H9 (cell line): ENCODE measurements around the gene SPTLC3. TPM values are rescaled to one million over a fixed set of nuclear protein-coding genes. Genes with fewer than 3 reads are reported as not detected.

Experiments
- DNase-seq: peaks from one replicate; pipeline ENCODE4 v3.0.0-alpha.2; 2017
- H2AFZ ChIP-seq: one replicate; pipeline ENCODE4 v1.6.1; 2013; ENCODE audit warnings: mild to moderate bottlenecking, low read length, control low read depth, moderate library complexity
- H2AK5ac ChIP-seq: 2 replicates; pipeline ENCODE4 v1.6.1; 2013; ENCODE audit warnings: low read length, control low read depth, mixed read lengths; ENCODE audit not compliant: insufficient read length
- H2BK120ac ChIP-seq: one replicate; pipeline ENCODE4 v1.6.1; 2013; ENCODE audit warnings: low read depth, mild to moderate bottlenecking, low read length, control low read depth, inconsistent platforms; ENCODE audit not compliant: poor library complexity, severe bottlenecking
- H2BK12ac ChIP-seq: 2 replicates; pipeline ENCODE4 v1.6.1; 2013; ENCODE audit warnings: low read length, control low read depth, mixed read lengths, low read depth; ENCODE audit not compliant: insufficient read length
- H2BK15ac ChIP-seq: 2 replicates; pipeline ENCODE4 v1.6.1; 2013; ENCODE audit warnings: low read depth, low read length, control low read depth
- H2BK20ac ChIP-seq: one replicate; pipeline ENCODE4 v1.6.1; 2013; ENCODE audit warnings: low read depth, mild to moderate bottlenecking, low read length, control low read depth, inconsistent platforms; ENCODE audit not compliant: poor library complexity, severe bottlenecking
- H2BK5ac ChIP-seq: 2 replicates; pipeline ENCODE4 v1.6.1; 2013; ENCODE audit warnings: low read length, control low read depth, mixed read lengths; ENCODE audit not compliant: insufficient read length
- H3K14ac ChIP-seq: 2 replicates; pipeline ENCODE4 v1.6.1; 2013; ENCODE audit warnings: low read length, control low read depth; ENCODE audit not compliant: insufficient read depth
- H3K18ac ChIP-seq: 2 replicates; pipeline ENCODE4 v1.6.1; 2013; ENCODE audit warnings: low read depth, mild to moderate bottlenecking, mixed read lengths, low read length, control low read depth; ENCODE audit not compliant: insufficient read length
- H3K23ac ChIP-seq: 2 replicates; pipeline ENCODE4 v1.6.1; 2013; ENCODE audit warnings: low read length, control low read depth, mixed read lengths, low read depth; ENCODE audit not compliant: insufficient read length
- H3K23me2 ChIP-seq: 2 replicates; pipeline ENCODE4 v1.6.1; 2013; ENCODE audit warnings: low read depth, mild to moderate bottlenecking, mixed read lengths, low read length, control low read depth; ENCODE audit not compliant: insufficient read length, poor library complexity, severe bottlenecking
- H3K27ac ChIP-seq: 2 replicates; pipeline ENCODE4 v1.5.1; 2013; ENCODE audit warnings: low read length, control low read depth, mixed read lengths, low read depth; ENCODE audit not compliant: insufficient read length
- H3K27me3 ChIP-seq: 2 replicates; pipeline ENCODE4 v1.6.1; 2013; ENCODE audit warnings: low read length, control low read depth, inconsistent platforms; ENCODE audit not compliant: insufficient read depth
- H3K4ac ChIP-seq: 2 replicates; pipeline ENCODE4 v1.6.1; 2013; ENCODE audit warnings: low read depth, mild to moderate bottlenecking, control low read depth, inconsistent platforms, low read length, moderate library complexity
- H3K4me1 ChIP-seq: 2 replicates; pipeline ENCODE4 v1.6.1; 2013; ENCODE audit warnings: low read length, control low read depth, inconsistent platforms; ENCODE audit not compliant: insufficient read depth
- H3K4me2 ChIP-seq: 2 replicates; pipeline ENCODE4 v1.6.1; 2013; ENCODE audit warnings: low read length, control low read depth, mixed read lengths; ENCODE audit not compliant: insufficient read length, insufficient read depth
- H3K56ac ChIP-seq: 2 replicates; pipeline ENCODE4 v1.6.1; 2013; ENCODE audit warnings: low read depth, mild to moderate bottlenecking, mixed read lengths, low read length, control low read depth; ENCODE audit not compliant: insufficient read length
- H3K79me1 ChIP-seq: 2 replicates; pipeline ENCODE4 v1.6.1; 2013; ENCODE audit warnings: low read depth, mild to moderate bottlenecking, moderate library complexity, low read length, control low read depth, inconsistent platforms; ENCODE audit not compliant: insufficient read depth, poor library complexity, severe bottlenecking
- H3K79me2 ChIP-seq: 2 replicates; pipeline ENCODE4 v1.6.1; 2013; ENCODE audit warnings: low read length, control low read depth, inconsistent platforms; ENCODE audit not compliant: insufficient read depth
- H3K9ac ChIP-seq: 2 replicates; pipeline ENCODE4 v1.6.1; 2013; ENCODE audit warnings: low read length, control low read depth, mixed read lengths; ENCODE audit not compliant: insufficient read length; ENCODE audit errors: extremely low read depth
- H3K9me3 ChIP-seq: one replicate; pipeline ENCODE4 v1.6.1; 2013; ENCODE audit warnings: low read depth, low read length, inconsistent platforms; ENCODE audit not compliant: control insufficient read depth
- H3T11ph ChIP-seq: one replicate; pipeline ENCODE4 v1.6.1; 2013; ENCODE audit warnings: mild to moderate bottlenecking, low read length, control low read depth, inconsistent platforms
- H4K20me1 ChIP-seq: one replicate; pipeline ENCODE4 v1.6.1; 2013; ENCODE audit not compliant: control insufficient read depth, insufficient read length, insufficient read depth
- H4K5ac ChIP-seq: 2 replicates; pipeline ENCODE4 v1.6.1; 2013; ENCODE audit warnings: low read depth, mild to moderate bottlenecking, mixed read lengths, low read length, control low read depth; ENCODE audit not compliant: insufficient read length
- H4K8ac ChIP-seq: replicated peaks from 2 replicates; pipeline ENCODE4 v1.6.1; 2013; ENCODE audit warnings: low read length, control low read depth, mixed read lengths, low read depth; ENCODE audit not compliant: insufficient read length
- H4K91ac ChIP-seq: 2 replicates; pipeline ENCODE4 v1.6.1; 2013; ENCODE audit warnings: low read depth, mild to moderate bottlenecking, moderate library complexity, mixed read lengths, low read length, control low read depth; ENCODE audit not compliant: insufficient read length
- H3K27ac Mint-ChIP-seq, 3 experiments: 2 replicates in 2 of 3; 3 replicates in 1 of 3; pipeline ENCODE4 v1.8.0; 2020 to 2021; ENCODE audit warnings: mixed read lengths in 3 of 3, mild to moderate bottlenecking in 1 of 3, moderate library complexity in 1 of 3
- H3K27me3 Mint-ChIP-seq: 2 replicates; pipeline ENCODE4 v1.8.0; 2021; ENCODE audit warnings: low read depth, mild to moderate bottlenecking, moderate library complexity, mixed read lengths
- H3K36me3 Mint-ChIP-seq, 3 experiments: 2 replicates in 2 of 3; 3 replicates in 1 of 3; pipeline ENCODE4 v1.8.0; 2020 to 2021; ENCODE audit warnings: low read depth in 3 of 3, mixed read lengths in 3 of 3; ENCODE audit not compliant: insufficient read depth in 1 of 3
- H3K4me1 Mint-ChIP-seq, 2 experiments: 2 replicates each; pipeline ENCODE4 v1.8.0; 2020; ENCODE audit warnings: mixed read lengths in 2 of 2
- H3K4me3 Mint-ChIP-seq, 2 experiments: 2 replicates in 1 of 2; 3 replicates in 1 of 2; pipeline ENCODE4 v1.8.0; 2020 to 2021; ENCODE audit warnings: mild to moderate bottlenecking in 2 of 2, mixed read lengths in 2 of 2, moderate library complexity in 1 of 2
- H3K9me3 Mint-ChIP-seq, 2 experiments: 2 replicates in 1 of 2; 3 replicates in 1 of 2; pipeline ENCODE4 v1.8.0; 2020; ENCODE audit warnings: mild to moderate bottlenecking in 2 of 2, mixed read lengths in 2 of 2, moderate library complexity in 1 of 2
- WGBS: extraction: QIAGEN DNeasy Blood & Tissue Kit; methylation state at CpG from one replicate; pipeline ENCODE4 v1.1.7; 2013; ENCODE audit warnings: missing lambda C conversion rate, low lambda C conversion rate, mixed read lengths; ENCODE audit not compliant: insufficient read length; ENCODE audit errors: extremely low coverage; 5-methylcytosine and 5-hydroxymethylcytosine counted together
- total RNA-seq: library from RNA; stranded (reverse); gene quantifications from 2 replicates; pipeline ENCODE4 v1.2.1, GENCODE V29; 2021
- TF ChIP-seq, protein P1 (sequence below): fragments of 200-600 bp; sonication (generic); conservative IDR thresholded peaks from 3 replicates; pipeline ENCODE4 v1.8.0; 2021; ENCODE audit warnings: antibody characterized with exemption, mild to moderate bottlenecking

Gene SPTLC3
- total RNA-seq, 1 experiment from 2014 or later: 0.68 TPM

DNA sequence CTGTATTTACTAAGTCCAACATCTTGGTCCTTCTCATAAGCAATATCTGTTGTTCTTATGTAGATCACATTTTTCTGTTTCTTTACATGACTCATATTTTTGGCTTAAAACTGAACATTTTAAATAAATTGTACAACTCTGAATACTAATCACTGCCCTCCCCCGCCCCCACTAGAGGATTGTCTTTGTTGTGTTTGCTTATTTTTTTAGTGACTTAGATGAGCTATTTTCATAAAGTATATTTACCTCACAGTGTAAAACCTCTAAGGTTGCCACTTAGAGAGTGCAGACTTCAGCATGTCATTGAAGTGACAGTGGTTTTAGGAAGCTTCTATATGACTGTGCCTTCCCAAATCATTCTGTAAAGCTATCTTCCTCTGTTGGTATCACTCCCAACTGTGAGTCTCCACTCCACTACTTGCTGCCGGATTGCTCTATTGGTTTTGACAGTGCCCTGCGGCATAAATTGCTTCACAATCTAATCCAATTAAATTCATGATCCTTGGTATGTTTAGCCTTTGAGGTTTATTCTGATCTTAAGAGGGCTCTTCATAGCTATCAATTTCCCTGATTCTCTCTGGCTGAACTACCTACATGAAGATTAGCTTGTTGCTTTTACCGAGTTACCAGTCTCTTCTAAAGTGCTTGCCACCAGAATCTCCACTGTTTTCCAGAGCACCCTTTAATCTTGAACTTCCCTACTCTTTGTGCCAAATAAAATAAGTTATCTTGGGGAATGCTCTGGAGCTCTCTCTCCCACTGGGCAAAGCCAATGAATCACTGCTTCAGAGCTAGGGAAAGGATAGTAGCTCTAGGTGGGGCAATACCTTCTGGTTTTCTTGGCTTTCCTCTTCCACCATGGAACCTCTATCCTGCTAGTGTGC is 33.0 kb downstream of the SPTLC3 start:
- H3K27me3 ChIP-seq: no peaks in the 10 kb centered on the region
- no peaks in the 10 kb centered on the region; a peak in 1 of 5 replicates for H3K9me3 Mint-ChIP-seq
- no peak overlapping the region for H3K23ac ChIP-seq
- no peak overlapping the region for H3K4me3 Mint-ChIP-seq
- H3K14ac ChIP-seq: no peak overlapping the region
- no peaks in the 10 kb centered on the region for H3K27me3 Mint-ChIP-seq
- no peaks in the 10 kb centered on the region for H3K23me2 ChIP-seq
- H2BK15ac ChIP-seq: no peak overlapping the region
- no peak overlapping the region for H4K91ac ChIP-seq
- H3K18ac ChIP-seq: no peak overlapping the region
- no peak overlapping the region for H2BK120ac ChIP-seq
- no peak overlapping the region for H2BK12ac ChIP-seq
- no peaks in the 10 kb centered on the region for H3K79me1 ChIP-seq
- no peaks in the 10 kb centered on the region for H4K20me1 ChIP-seq
- WGBS: no CpG with 5 or more reads among the region's 4 CpGs
- H3K4me2 ChIP-seq: no peak overlapping the region
- peaks cover 3 to 6% of the 10 kb centered on the region in 2 experiments; a peak in 3 of 4 replicates for H3K4me1 Mint-ChIP-seq
- H3T11ph ChIP-seq: no peak overlapping the region
- no peak overlapping the region for H3K56ac ChIP-seq
- TF ChIP-seq, protein P1, sequence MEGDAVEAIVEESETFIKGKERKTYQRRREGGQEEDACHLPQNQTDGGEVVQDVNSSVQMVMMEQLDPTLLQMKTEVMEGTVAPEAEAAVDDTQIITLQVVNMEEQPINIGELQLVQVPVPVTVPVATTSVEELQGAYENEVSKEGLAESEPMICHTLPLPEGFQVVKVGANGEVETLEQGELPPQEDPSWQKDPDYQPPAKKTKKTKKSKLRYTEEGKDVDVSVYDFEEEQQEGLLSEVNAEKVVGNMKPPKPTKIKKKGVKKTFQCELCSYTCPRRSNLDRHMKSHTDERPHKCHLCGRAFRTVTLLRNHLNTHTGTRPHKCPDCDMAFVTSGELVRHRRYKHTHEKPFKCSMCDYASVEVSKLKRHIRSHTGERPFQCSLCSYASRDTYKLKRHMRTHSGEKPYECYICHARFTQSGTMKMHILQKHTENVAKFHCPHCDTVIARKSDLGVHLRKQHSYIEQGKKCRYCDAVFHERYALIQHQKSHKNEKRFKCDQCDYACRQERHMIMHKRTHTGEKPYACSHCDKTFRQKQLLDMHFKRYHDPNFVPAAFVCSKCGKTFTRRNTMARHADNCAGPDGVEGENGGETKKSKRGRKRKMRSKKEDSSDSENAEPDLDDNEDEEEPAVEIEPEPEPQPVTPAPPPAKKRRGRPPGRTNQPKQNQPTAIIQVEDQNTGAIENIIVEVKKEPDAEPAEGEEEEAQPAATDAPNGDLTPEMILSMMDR: no peak
- no peaks in the 10 kb centered on the region for H3K4me1 ChIP-seq
- H3K4ac ChIP-seq: no peak overlapping the region
- no peaks in the 10 kb centered on the region for H3K36me3 Mint-ChIP-seq
- no peak overlapping the region for H3K27ac Mint-ChIP-seq
- no peak overlapping the region for H2BK20ac ChIP-seq
- H3K9ac ChIP-seq: no peak overlapping the region
- no peak overlapping the region for H3K27ac ChIP-seq
- H4K5ac ChIP-seq: no peak overlapping the region
- no peak overlapping the region for H2AK5ac ChIP-seq
- H2AFZ ChIP-seq: no peak overlapping the region
- no peaks in the 10 kb centered on the region for H3K79me2 ChIP-seq
- H3K9me3 ChIP-seq: no peaks in the 10 kb centered on the region
- no peak overlapping the region for H2BK5ac ChIP-seq
- DNase-seq: no peak
- no peak overlapping the region for H4K8ac ChIP-seq
